CD4-positive, alpha-beta memory T cell (primary cell): Measurements from ENCODE around the gene FAM170B. TPM values are rescaled to one million over a fixed set of nuclear protein-coding genes. Genes with fewer than 3 reads are reported as not detected.

Experiments used
- CTCF ChIA-PET: fragments of 350-600 bp; sonication (Branson Sonifier 250); formaldehyde crosslinking; loops from one replicate; lab custom pipeline; 2021; ENCODE audit warnings: inconsistent platforms; ENCODE audit not compliant: partially characterized antibody; lab: Charles Lee
- POLR2A ChIA-PET: fragments of 350-600 bp; sonication (Branson Sonifier 250); formaldehyde crosslinking; loops from one replicate; lab custom pipeline; 2021; ENCODE audit not compliant: partially characterized antibody; lab: Charles Lee
- DNase-seq, 5 donors: peaks; one replicate each; pipeline versions ENCODE4 v3.0.0 to v3.0.0-alpha.2; 2020 to 2022; ENCODE audit warnings: mixed read lengths in 1 of 5
- H3K27ac ChIP-seq: one replicate; pipeline ENCODE4 v1.7.0; 2013; ENCODE audit warnings: low read depth, low read length
- H3K27me3 ChIP-seq: 2 replicates; pipeline ENCODE4 v1.7.0; 2013; ENCODE audit warnings: mild to moderate bottlenecking, low read length, moderate library complexity; ENCODE audit not compliant: insufficient read depth
- H3K36me3 ChIP-seq: 2 replicates; pipeline ENCODE4 v1.7.0; 2013; ENCODE audit warnings: mild to moderate bottlenecking, low read length, moderate library complexity; ENCODE audit not compliant: insufficient read depth
- H3K4me1 ChIP-seq: 2 replicates; pipeline ENCODE4 v1.7.0; 2013; ENCODE audit warnings: mild to moderate bottlenecking, low read length, moderate library complexity; ENCODE audit not compliant: insufficient read depth
- H3K4me3 ChIP-seq, 2 donors: one replicate each; pipeline ENCODE4 v1.7.0; 2013; ENCODE audit warnings: low read length in 2 of 2, mild to moderate bottlenecking in 1 of 2
- H3K9me3 ChIP-seq, 2 donors: one replicate each; pipeline ENCODE4 v1.7.0; 2013; ENCODE audit warnings: low read length in 2 of 2, control low read depth in 1 of 2; ENCODE audit not compliant: control insufficient read depth in 1 of 2
- H3K27ac Mint-ChIP-seq, 7 donors: one replicate each; pipeline ENCODE4 v1.8.0; 2020 to 2021; ENCODE audit warnings: mixed read lengths in 7 of 7, mild to moderate bottlenecking in 6 of 7, inconsistent platforms in 3 of 7, moderate library complexity in 3 of 7
- H3K27me3 Mint-ChIP-seq, 2 donors: one replicate each; pipeline ENCODE4 v1.8.0; 2020 to 2021; ENCODE audit warnings: mixed read lengths in 2 of 2
- H3K36me3 Mint-ChIP-seq, 2 donors: one replicate each; pipeline ENCODE4 v1.8.0; 2020 to 2021; ENCODE audit warnings: mixed read lengths in 2 of 2, inconsistent platforms in 1 of 2, mild to moderate bottlenecking in 1 of 2
- H3K4me1 Mint-ChIP-seq, 4 donors: one replicate each; pipeline ENCODE4 v1.8.0; 2020 to 2021; ENCODE audit warnings: mixed read lengths in 4 of 4, mild to moderate bottlenecking in 1 of 4
- H3K4me3 Mint-ChIP-seq, 8 donors: one replicate each; pipeline ENCODE4 v1.8.0; 2020 to 2021; ENCODE audit warnings: mixed read lengths in 8 of 8, mild to moderate bottlenecking in 7 of 8, moderate library complexity in 6 of 8, inconsistent platforms in 3 of 8
- H3K9me3 Mint-ChIP-seq, 8 donors: one replicate each; pipeline ENCODE4 v1.8.0; 2020 to 2021; ENCODE audit warnings: mixed read lengths in 8 of 8, mild to moderate bottlenecking in 5 of 8, inconsistent platforms in 3 of 8, moderate library complexity in 1 of 8
- intact Hi-C: fragments of 100-400 bp; cut with micrococcal nuclease; formaldehyde crosslinking; loops from one replicate; pipeline ENCODE4 v1.15.1; 2023
- polyA plus RNA-seq, 2 donors: library from polyadenylated mRNA; unstranded; fragments of 300-500 nt; fragmentation: Illumina TruSeq; gene quantifications; one replicate each; pipeline ENCODE4 v1.2.3, GENCODE V29; 2021
- total RNA-seq, 2 experiments: library from RNA; stranded (reverse); gene quantifications; one replicate each; pipeline ENCODE4 v1.2.3, GENCODE V29; 2021

Gene FAM170B
- total and polyA plus RNA-seq, 4 experiments from 2014 or later = not detected

GRCh38 chr10:49099046-49099445, 34.8 kb downstream of the FAM170B start:
- no peak for DNase-seq
- intact Hi-C loops = no loop called here
- Mint-ChIP-seq H3K4me3 (no peak overlapping the region), H3K27ac (no peak overlapping the region), H3K9me3 (peaks cover 0 to 4% (median 0%) of the 10 kb centered on the region in 8 donors), H3K27me3 (peaks cover 5% of the 10 kb centered on the region in 2 donors), H3K4me1 (no peaks in the 10 kb centered on the region), H3K36me3 (no peaks in the 10 kb centered on the region)
- CTCF ChIA-PET = no interaction called here
- H3K36me3 ChIP-seq = no peaks in the 10 kb centered on the region
- no peaks in the 10 kb centered on the region for H3K9me3 ChIP-seq
- no peaks in the 10 kb centered on the region for H3K27me3 ChIP-seq
- no peak overlapping the region for H3K27ac ChIP-seq
- POLR2A ChIA-PET = no interaction called here
- H3K4me1 ChIP-seq = no peaks in the 10 kb centered on the region
- no peak overlapping the region for H3K4me3 ChIP-seq

- no peaks in the 10 kb centered on the region for H3K9me3 ChIP-seq
- H3K9me3 Mint-ChIP-seq = peaks cover 0 to 3% (median 0%) of the 10 kb centered on the region in 8 donors
- no peak for DNase-seq
- no peaks in the 10 kb centered on the region for H3K27me3 ChIP-seq
- H3K27ac ChIP-seq = no peak overlapping the region
- peaks cover 5% of the 10 kb centered on the region in 2 donors for H3K27me3 Mint-ChIP-seq
- no peak overlapping the region for H3K4me3 ChIP-seq
- POLR2A ChIA-PET = no interaction called here
- H3K4me3 Mint-ChIP-seq = no peak overlapping the region
- intact Hi-C loops = no loop called here
- no peaks in the 10 kb centered on the region for H3K4me1 ChIP-seq
- no peaks in the 10 kb centered on the region for H3K4me1 Mint-ChIP-seq
- H3K27ac Mint-ChIP-seq = no peak overlapping the region
- no peaks in the 10 kb centered on the region for H3K36me3 Mint-ChIP-seq
- CTCF ChIA-PET = no interaction called here
- H3K36me3 ChIP-seq = no peaks in the 10 kb centered on the region
Measured at GRCh38 chr10:49096890-49097445, 36.9 kb downstream of the FAM170B start.

- Histone ChIP-seq H3K4me1 (no peaks in the 10 kb centered on the region), H3K4me3 (no peak overlapping the region), H3K27ac (no peak overlapping the region), H3K36me3 (no peaks in the 10 kb centered on the region), H3K27me3 (no peaks in the 10 kb centered on the region), H3K9me3 (no peaks in the 10 kb centered on the region)
- no peak overlapping the region for H3K27ac Mint-ChIP-seq
- no peaks in the 10 kb centered on the region for H3K36me3 Mint-ChIP-seq
- H3K4me1 Mint-ChIP-seq = no peaks in the 10 kb centered on the region
- ChIA-PET CTCF (no interaction called here), POLR2A (no interaction called here)
- peaks cover 0 to 3% (median 0%) of the 10 kb centered on the region in 8 donors for H3K9me3 Mint-ChIP-seq
- intact Hi-C loops = no loop called here
- peaks cover 1 to 6% of the 10 kb centered on the region in 2 donors for H3K27me3 Mint-ChIP-seq
- DNase-seq = no peak
- no peak overlapping the region for H3K4me3 Mint-ChIP-seq
Measured at GRCh38 chr10:49094646-49095045, 39.2 kb downstream of the FAM170B start.

GRCh38 chr10:49093922-49094321, 39.9 kb downstream of the FAM170B start:
- intact Hi-C loops = no loop called here
- Histone ChIP-seq H3K4me3 (no peak overlapping the region), H3K27me3 (no peaks in the 10 kb centered on the region), H3K36me3 (no peaks in the 10 kb centered on the region), H3K4me1 (no peaks in the 10 kb centered on the region), H3K9me3 (no peaks in the 10 kb centered on the region), H3K27ac (no peak overlapping the region)
- Mint-ChIP-seq H3K27me3 (peaks cover 0 to 6% of the 10 kb centered on the region in 2 donors), H3K4me3 (no peak overlapping the region), H3K27ac (no peak overlapping the region), H3K4me1 (no peaks in the 10 kb centered on the region), H3K36me3 (no peaks in the 10 kb centered on the region), H3K9me3 (peaks cover 0 to 3% (median 0%) of the 10 kb centered on the region in 8 donors)
- no peak for DNase-seq
- CTCF ChIA-PET = no interaction called here
- POLR2A ChIA-PET = no interaction called here

- DNase-seq = no peak
- no peak overlapping the region for H3K27ac Mint-ChIP-seq
- H3K27me3 Mint-ChIP-seq = peaks cover 0 to 2% of the 10 kb centered on the region in 2 donors
- no peaks in the 10 kb centered on the region for H3K27me3 ChIP-seq
- H3K4me1 Mint-ChIP-seq = no peaks in the 10 kb centered on the region
- no peak overlapping the region for H3K4me3 ChIP-seq
- H3K9me3 Mint-ChIP-seq = peaks cover 0 to 5% (median 2%) of the 10 kb centered on the region in 8 donors
- no peak overlapping the region for H3K27ac ChIP-seq
- H3K4me1 ChIP-seq = no peaks in the 10 kb centered on the region
- POLR2A ChIA-PET = no interaction called here
- no peaks in the 10 kb centered on the region for H3K36me3 Mint-ChIP-seq
- no peaks in the 10 kb centered on the region for H3K36me3 ChIP-seq
- no peaks in the 10 kb centered on the region for H3K9me3 ChIP-seq
- intact Hi-C loops = no loop called here
- H3K4me3 Mint-ChIP-seq = no peak overlapping the region
- CTCF ChIA-PET = no interaction called here
Measured at GRCh38 chr10:49092477-49092876, 41.3 kb downstream of the FAM170B start.

GRCh38 chr10:49091450-49092210, 42.2 kb downstream of the FAM170B start:
- no peaks in the 10 kb centered on the region for H3K4me1 Mint-ChIP-seq
- H3K36me3 ChIP-seq = no peaks in the 10 kb centered on the region
- DNase-seq = no peak
- intact Hi-C loops = no loop called here
- no peak overlapping the region for H3K4me3 Mint-ChIP-seq
- no peaks in the 10 kb centered on the region for H3K9me3 ChIP-seq
- no peak overlapping the region for H3K27ac ChIP-seq
- H3K27me3 Mint-ChIP-seq = peaks cover 0 to 2% of the 10 kb centered on the region in 2 donors
- POLR2A ChIA-PET = no interaction called here
- no peaks in the 10 kb centered on the region for H3K27me3 ChIP-seq
- CTCF ChIA-PET = interaction anchor here (1.2 kb wide), 1 partner anchor 280 kb away, joined by 5 read pairs; no protein-coding TSS in a partner anchor
- H3K27ac Mint-ChIP-seq = no peak overlapping the region
- H3K4me3 ChIP-seq = no peak overlapping the region
- H3K9me3 Mint-ChIP-seq = peaks cover 0 to 12% (median 10%) of the 10 kb centered on the region in 8 donors
- no peaks in the 10 kb centered on the region for H3K4me1 ChIP-seq
- no peaks in the 10 kb centered on the region for H3K36me3 Mint-ChIP-seq

GRCh38 chr10:49090696-49091380, 43.0 kb downstream of the FAM170B start:
- peaks cover 0 to 2% of the 10 kb centered on the region in 2 donors for H3K27me3 Mint-ChIP-seq
- POLR2A ChIA-PET = no interaction called here

More at GRCh38 chr10:49090696-49091380, 43.0 kb downstream of the FAM170B start:
- no peaks in the 10 kb centered on the region for H3K4me1 Mint-ChIP-seq
- Histone ChIP-seq H3K27ac (no peak overlapping the region), H3K9me3 (no peaks in the 10 kb centered on the region), H3K36me3 (no peaks in the 10 kb centered on the region), H3K4me1 (no peaks in the 10 kb centered on the region), H3K4me3 (no peak overlapping the region), H3K27me3 (no peaks in the 10 kb centered on the region)
- H3K4me3 Mint-ChIP-seq = no peak overlapping the region
- intact Hi-C loops = no loop called here
- H3K27ac Mint-ChIP-seq = no peak overlapping the region
- peaks cover 4 to 18% (median 15%) of the 10 kb centered on the region in 8 donors for H3K9me3 Mint-ChIP-seq
- H3K36me3 Mint-ChIP-seq = no peaks in the 10 kb centered on the region
- CTCF ChIA-PET = interaction anchor here (1.2 to 1.8 kb wide), 2 partner anchors 22 to 281 kb away, joined by 4 to 5 read pairs; no protein-coding TSS in a partner anchor
- no peak for DNase-seq
